HepG2 (cell line): ENCODE data around the gene BACE1-AS. TPM values are rescaled to one million over a fixed set of nuclear protein-coding genes. Genes with fewer than 3 reads are reported as not detected.
A peak's percentile ranks its signal among the peaks of the same experiment; 100 is the strongest.

Source experiments
- CAMTA2 ChIP-seq: sonication (generic); formaldehyde crosslinking; IDR thresholded peaks from 2 replicates; pipeline ENCODE4 v1.4.0; 2020; ENCODE audit warnings: mild to moderate bottlenecking, missing genetic modification reagents, borderline replicate concordance
- CEBPZ ChIP-seq: IDR thresholded peaks from 2 replicates; pipeline ENCODE4 v1.6.1; 2012; ENCODE audit warnings: low read length, improper control_type of control experiment
- HDAC1 ChIP-seq: sonication (generic); formaldehyde crosslinking; IDR thresholded peaks from 2 replicates; pipeline ENCODE4 v1.5.1; 2020; ENCODE audit warnings: mild to moderate bottlenecking, missing genetic modification reagents
- HNF4A ChIP-seq: sonication (generic); formaldehyde crosslinking; IDR thresholded peaks from 2 replicates; pipeline ENCODE4 v1.4.0; 2020; ENCODE audit warnings: missing genetic modification reagents
- HNRNPLL ChIP-seq: fragments of 200-400 bp; formaldehyde crosslinking; IDR thresholded peaks from 2 replicates; pipeline ENCODE4 v1.6.1; 2017; ENCODE audit warnings: mild to moderate bottlenecking, low read depth, low read length; ENCODE audit not compliant: poor library complexity, severe bottlenecking
- KLF12 ChIP-seq: sonication (generic); formaldehyde crosslinking; IDR thresholded peaks from 2 replicates; pipeline ENCODE4 v1.4.0; 2020; ENCODE audit warnings: missing genetic modification reagents, borderline replicate concordance
- MTA3 ChIP-seq: sonication (generic); formaldehyde crosslinking; IDR thresholded peaks from 2 replicates; pipeline ENCODE4 v1.4.0; 2020; ENCODE audit warnings: missing genetic modification reagents
- ZNF24 ChIP-seq: fragments of 450-650 bp; IDR thresholded peaks from 2 replicates; pipeline ENCODE4 v1.6.1; 2017; ENCODE audit warnings: antibody characterized with exemption, mild to moderate bottlenecking
- ZNF253 ChIP-seq: sonication (generic); formaldehyde crosslinking; IDR thresholded peaks from 2 replicates; pipeline ENCODE4 v1.8.0; 2022; ENCODE audit warnings: mild to moderate bottlenecking, missing genetic modification reagents, borderline replicate concordance
- ZNF598 ChIP-seq: sonication (generic); formaldehyde crosslinking; IDR thresholded peaks from 2 replicates; pipeline ENCODE4 v1.5.1; 2020; ENCODE audit warnings: mild to moderate bottlenecking, missing genetic modification reagents, borderline replicate concordance
- ZNF615 ChIP-seq: sonication (generic); formaldehyde crosslinking; IDR thresholded peaks from 2 replicates; pipeline ENCODE4 v1.5.0; 2020; ENCODE audit warnings: mild to moderate bottlenecking, missing genetic modification reagents, borderline replicate concordance
- ZNF660 ChIP-seq: sonication (generic); formaldehyde crosslinking; IDR thresholded peaks from 2 replicates; pipeline ENCODE4 v1.5.1; 2020; ENCODE audit warnings: mild to moderate bottlenecking, low read depth, missing genetic modification reagents, borderline replicate concordance
- ZNF839 ChIP-seq: sonication (generic); formaldehyde crosslinking; IDR thresholded peaks from 2 replicates; pipeline ENCODE4 v1.4.0; 2020; ENCODE audit warnings: missing genetic modification reagents, mild to moderate bottlenecking, borderline replicate concordance
- ZNF850 ChIP-seq: sonication (generic); formaldehyde crosslinking; conservative IDR thresholded peaks from 2 replicates; pipeline ENCODE4 v1.9.0; 2021; ENCODE audit warnings: mild to moderate bottlenecking, missing genetic modification reagents
- polyA plus RNA-seq, 8 experiments: library from polyadenylated mRNA; depleted of rRNA in 3 of 8; stranded (reverse) in 7 of 8; unstranded in 1 of 8; fragments of >200 nt; fragmentation: Illumina TruSeq in 4 of 8; extraction: Trizol in 4 of 8; gene quantifications; 2 replicates each; pipeline versions ENCODE4 v1.2.1 to v1.2.3, GENCODE V29; 2011 to 2016; ENCODE audit warnings: low read depth in 4 of 8, missing spikeins in 1 of 8, mixed read lengths in 1 of 8; ENCODE audit not compliant: insufficient read depth in 1 of 8
- total RNA-seq, 5 experiments: library from RNA; depleted of rRNA; stranded (reverse); fragments of >200 nt; fragmentation: Illumina TruSeq; extraction: Trizol; gene quantifications; 2 replicates each; pipeline ENCODE4 v1.2.3, GENCODE V29; 2016; ENCODE audit warnings: low read depth in 1 of 5
- TF ChIP-seq, protein P1 (sequence below): sonication (generic); formaldehyde crosslinking; IDR thresholded peaks from 2 replicates; pipeline ENCODE4 v1.4.0; 2020; ENCODE audit warnings: low read depth, mild to moderate bottlenecking, missing genetic modification reagents
- TF ChIP-seq, protein P2 (sequence below), 2 experiments: fragments of 450-650 bp in 1 of 2; sonication (generic) in 1 of 2; formaldehyde crosslinking in 1 of 2; IDR thresholded peaks; 2 replicates each; pipeline versions ENCODE4 v1.6.1 to v1.8.0; 2016 to 2022; ENCODE audit warnings: antibody characterized with exemption in 1 of 2, mild to moderate bottlenecking in 1 of 2, missing genetic modification reagents in 1 of 2

The BACE1-AS gene
- total and polyA plus RNA-seq, 2 of the 13 experiments (the other 11 are each of a cell fraction or from before 2014, with no cell fraction given), result 2.0 to 3.9 TPM

DNA sequence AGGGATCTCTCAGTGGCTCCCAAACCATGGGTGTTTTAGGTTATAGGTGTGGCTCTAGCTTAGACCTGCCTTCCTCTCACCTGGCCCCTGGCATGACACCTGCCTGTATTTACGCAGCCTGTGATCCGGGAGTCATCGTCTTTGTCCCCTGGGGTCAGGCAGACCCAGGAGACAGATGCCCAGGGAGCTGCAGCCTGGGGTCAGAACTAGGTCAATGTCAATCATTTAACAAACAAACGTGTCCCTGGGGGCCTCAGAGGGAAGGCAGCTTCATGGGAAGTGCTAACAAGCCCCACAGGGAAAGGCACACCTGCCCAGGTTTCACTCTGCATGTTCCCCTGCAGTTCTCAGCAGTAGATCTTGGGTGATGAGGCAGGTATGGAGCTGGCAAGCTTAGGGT lies 12.0 kb downstream of the BACE1-AS start (continued):
- TF ChIP-seq CEBPZ, result no peak
- TF ChIP-seq KLF12 (CRISPR knock-in tag), result no peak
- no peak for TF ChIP-seq ZNF850 (CRISPR knock-in tag)
- no peak for TF ChIP-seq ZNF24
- peak; percentile 58 for TF ChIP-seq HNF4A
- TF ChIP-seq ZNF598 (CRISPR knock-in tag), result no peak
- no peak for TF ChIP-seq MTA3 (CRISPR knock-in tag)
- TF ChIP-seq, protein P1, sequence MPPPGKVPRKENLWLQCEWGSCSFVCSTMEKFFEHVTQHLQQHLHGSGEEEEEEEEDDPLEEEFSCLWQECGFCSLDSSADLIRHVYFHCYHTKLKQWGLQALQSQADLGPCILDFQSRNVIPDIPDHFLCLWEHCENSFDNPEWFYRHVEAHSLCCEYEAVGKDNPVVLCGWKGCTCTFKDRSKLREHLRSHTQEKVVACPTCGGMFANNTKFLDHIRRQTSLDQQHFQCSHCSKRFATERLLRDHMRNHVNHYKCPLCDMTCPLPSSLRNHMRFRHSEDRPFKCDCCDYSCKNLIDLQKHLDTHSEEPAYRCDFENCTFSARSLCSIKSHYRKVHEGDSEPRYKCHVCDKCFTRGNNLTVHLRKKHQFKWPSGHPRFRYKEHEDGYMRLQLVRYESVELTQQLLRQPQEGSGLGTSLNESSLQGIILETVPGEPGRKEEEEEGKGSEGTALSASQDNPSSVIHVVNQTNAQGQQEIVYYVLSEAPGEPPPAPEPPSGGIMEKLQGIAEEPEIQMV (CRISPR knock-in tag), result no peak
- TF ChIP-seq ZNF615 (CRISPR knock-in tag), result no peak
- no peak for TF ChIP-seq CAMTA2 (CRISPR knock-in tag)
- no peak for TF ChIP-seq ZNF839 (CRISPR knock-in tag)
- TF ChIP-seq ZNF253 (CRISPR knock-in tag), result no peak
- no peak for TF ChIP-seq HNRNPLL
- TF ChIP-seq ZNF660 (CRISPR knock-in tag), result no peak
- TF ChIP-seq, protein P2, sequence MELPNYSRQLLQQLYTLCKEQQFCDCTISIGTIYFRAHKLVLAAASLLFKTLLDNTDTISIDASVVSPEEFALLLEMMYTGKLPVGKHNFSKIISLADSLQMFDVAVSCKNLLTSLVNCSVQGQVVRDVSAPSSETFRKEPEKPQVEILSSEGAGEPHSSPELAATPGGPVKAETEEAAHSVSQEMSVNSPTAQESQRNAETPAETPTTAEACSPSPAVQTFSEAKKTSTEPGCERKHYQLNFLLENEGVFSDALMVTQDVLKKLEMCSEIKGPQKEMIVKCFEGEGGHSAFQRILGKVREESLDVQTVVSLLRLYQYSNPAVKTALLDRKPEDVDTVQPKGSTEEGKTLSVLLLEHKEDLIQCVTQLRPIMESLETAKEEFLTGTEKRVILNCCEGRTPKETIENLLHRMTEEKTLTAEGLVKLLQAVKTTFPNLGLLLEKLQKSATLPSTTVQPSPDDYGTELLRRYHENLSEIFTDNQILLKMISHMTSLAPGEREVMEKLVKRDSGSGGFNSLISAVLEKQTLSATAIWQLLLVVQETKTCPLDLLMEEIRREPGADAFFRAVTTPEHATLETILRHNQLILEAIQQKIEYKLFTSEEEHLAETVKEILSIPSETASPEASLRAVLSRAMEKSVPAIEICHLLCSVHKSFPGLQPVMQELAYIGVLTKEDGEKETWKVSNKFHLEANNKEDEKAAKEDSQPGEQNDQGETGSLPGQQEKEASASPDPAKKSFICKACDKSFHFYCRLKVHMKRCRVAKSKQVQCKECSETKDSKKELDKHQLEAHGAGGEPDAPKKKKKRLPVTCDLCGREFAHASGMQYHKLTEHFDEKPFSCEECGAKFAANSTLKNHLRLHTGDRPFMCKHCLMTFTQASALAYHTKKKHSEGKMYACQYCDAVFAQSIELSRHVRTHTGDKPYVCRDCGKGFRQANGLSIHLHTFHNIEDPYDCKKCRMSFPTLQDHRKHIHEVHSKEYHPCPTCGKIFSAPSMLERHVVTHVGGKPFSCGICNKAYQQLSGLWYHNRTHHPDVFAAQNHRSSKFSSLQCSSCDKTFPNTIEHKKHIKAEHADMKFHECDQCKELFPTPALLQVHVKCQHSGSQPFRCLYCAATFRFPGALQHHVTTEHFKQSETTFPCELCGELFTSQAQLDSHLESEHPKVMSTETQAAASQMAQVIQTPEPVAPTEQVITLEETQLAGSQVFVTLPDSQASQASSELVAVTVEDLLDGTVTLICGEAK (IDR thresholded peaks at IDR 0.05), result no peak
- TF ChIP-seq, protein P2 (CRISPR knock-in tag; IDR thresholded peaks at IDR 0.05), result no peak
- peak; percentile 32; the same call in 1 of the 2 replicates for TF ChIP-seq HDAC1 (CRISPR knock-in tag)
